Stimulated activated CD8-positive, alpha-beta memory T cell treated with anti-CD3 and anti-CD28 coated beads, Interleukin-4, amount 100 ng/mL, for 1 hour (primary cell): ENCODE data around the gene DLX6.

ENCODE experiments used
- DNase-seq, 2 donors: peaks; one replicate each; pipeline ENCODE4 v3.0.0-alpha.2; 2020; ENCODE audit warnings: low read depth in 2 of 2, low spot score in 1 of 2

DLX6 gene

DNA sequence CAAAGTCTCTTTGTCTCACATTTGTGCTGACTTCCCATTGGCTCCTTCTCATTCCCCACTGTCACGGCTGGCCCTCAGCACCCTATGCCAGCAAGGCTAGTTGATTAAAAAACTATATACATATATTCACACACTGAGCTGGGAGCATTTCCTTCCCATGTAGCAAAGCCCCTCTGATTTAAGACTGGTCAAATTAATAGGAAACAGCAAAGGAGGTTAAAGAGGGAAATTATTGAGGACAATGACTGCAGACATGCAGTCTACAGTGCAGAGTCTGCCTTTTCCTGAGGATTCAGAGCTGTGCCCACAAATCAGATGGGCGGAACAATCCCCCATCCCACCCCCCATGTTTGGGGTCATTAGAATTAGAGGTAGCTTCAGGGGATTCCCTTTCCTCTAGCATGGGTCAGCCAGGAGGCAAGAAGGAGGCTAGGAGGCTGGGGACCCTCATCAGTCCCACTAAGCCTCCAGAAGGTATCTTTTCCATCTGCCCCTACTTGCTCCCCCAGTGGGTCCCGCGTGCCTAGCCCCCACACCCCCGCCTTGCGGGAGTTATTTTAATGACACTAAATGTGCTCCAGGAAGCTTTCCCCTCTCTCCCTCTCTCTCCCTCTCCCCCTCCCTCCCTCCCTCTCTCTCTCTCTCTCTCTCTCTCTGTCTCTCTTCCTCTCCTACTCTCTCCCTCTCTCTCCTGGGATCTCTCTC, 9.8 kb upstream of the DLX6 start:
- no peak for DNase-seq

DNA sequence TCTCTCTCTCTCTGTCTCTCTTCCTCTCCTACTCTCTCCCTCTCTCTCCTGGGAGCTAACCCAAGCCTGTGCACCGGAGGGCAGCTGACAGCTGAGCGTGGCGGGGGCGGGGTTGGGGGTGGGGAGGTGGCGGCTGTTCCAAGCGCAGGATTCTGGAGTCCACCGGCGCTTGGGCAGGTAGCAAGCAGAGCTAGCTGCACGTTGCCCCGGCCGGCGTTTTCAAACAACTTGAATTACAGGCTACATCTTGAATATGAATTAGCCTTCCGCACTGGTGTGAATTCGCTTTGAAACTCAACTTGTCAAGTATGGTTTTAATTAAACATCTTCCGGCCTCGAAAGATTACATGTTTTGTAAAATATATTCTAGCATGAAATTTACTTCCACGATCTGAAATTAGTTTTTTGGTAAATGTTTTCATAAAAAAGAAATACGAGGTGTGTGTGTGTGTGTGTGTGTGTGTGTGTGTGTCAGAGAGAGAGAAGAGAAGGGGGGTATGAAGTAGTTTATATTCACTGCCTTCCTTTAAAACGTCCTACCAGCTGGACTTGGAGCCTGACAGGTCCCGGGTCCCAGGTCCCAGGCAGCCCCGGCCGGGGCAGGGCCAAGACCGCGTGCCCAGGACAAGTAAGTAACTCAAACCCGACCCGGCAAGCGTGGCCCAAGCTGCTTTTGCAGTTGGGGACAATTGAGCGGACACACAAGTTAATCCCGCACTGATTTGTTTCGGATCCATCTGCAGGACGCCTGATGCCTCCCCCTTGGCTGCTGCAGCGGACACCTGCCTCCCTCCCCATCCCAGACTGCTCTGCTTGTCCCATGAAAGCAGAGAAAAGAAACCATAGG, 9.0 kb upstream of the DLX6 start:
- no peak for DNase-seq

DNA sequence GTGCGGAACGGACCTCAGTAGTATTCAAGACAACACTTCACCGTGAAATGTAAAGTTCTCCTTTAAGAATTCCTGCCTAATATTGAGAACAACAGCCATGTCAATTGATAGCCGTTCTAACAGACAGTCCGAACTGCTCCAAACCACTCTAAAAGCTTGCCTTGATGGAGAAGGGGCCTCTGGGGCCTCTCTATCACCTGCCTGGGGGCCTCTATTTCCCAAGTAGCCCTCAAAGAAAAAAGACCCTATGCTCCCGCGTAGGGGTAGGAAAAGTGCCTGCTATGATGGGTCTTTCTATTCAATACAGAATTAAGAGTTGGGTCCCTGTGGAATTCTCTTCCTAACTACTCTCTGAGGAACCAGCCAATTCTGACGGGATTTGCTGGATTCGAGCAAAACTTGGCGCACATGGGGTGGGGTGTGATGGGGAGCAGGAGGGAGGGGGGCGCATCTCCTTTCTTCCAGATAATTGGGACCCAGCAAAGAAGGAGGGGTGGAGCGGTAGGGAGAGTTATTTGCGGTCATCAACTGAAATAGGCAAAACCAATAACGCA, 8.3 kb upstream of the DLX6 start:
- DNase-seq: no peak

DNA sequence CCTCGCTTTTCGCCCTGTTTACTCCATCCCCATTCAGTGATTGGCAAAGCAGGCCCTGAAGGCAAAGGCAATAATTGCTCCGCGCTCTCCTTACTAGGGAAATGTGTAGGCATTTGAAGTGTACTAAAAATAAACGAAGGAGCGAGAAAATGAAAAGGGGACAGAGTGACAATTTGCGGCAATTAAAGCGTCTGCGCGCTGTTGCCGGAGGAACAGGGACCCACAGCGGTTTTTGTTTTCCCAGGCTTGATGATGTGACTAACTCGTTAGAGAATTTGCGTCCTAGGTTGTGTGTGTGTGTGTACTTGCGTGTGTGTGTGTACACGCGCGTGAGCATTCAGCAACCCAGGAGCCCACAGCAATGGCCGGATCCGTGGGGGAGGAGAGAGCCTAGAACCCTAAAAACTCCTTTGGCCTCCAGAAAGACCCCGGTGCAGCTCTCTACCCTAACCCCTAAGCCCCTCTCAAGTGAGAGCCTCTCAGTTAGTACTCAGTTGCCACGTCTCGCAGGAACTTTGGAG, 7.8 kb upstream of the DLX6 start:
- no peak for DNase-seq

DNA sequence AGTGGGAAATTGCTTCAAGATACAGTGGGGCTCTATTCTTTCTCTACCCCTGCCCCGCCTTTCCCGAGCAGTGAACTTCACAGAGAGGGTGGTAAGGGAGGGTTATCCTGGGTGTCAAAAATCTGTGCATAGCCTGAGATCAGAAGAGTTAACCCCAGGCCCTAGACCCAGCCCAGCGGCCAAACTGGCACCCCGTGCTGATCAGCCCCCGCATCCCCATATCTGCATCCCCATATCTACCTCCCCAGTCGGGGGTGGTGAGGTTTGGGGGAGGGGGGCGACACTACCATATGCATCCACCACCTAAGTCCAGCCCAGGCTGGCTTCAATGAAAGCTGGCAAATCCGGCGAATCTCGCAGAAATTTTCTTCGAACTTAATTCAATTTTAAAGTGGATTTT, 7.0 kb upstream of the DLX6 start:
- DNase-seq: no peak

DNA sequence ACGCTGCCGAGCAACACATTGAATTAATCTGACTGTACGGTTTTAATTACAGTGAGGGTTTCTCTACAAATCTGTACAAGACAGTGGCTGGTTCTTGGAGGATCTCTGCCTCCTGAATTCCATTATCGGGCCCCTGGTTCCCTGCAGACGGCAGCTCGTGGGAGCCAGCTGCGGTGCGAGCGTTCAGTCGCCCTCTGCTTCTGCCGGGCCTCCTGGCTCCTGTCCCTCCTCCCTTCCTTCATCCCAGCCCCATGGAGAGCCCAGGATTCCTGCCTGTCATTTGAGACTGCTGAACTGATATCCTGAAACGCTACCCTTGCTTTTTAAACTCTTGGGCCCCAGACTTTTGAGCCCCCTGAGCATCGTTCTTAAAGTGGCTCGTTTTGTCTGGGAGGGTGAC, 6.6 kb upstream of the DLX6 start:
- no peak for DNase-seq

DNA sequence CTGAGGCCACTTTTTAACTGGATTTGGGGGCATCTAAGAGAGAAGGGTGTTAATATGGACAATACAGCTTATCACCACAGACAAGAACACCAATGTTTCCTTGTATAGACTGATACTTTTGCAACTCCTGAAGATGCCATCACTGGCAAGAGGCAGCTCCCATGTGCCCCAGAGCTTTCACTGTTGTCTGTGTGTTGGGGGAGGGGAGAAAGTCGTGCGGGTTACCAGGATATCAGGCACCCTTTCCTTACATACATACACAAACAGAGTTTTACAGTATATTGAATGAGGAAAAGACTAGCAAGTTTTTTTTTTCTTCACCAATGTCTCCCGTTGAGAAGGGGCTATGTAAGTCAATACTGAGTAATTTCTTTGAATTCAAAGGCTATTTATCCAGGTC, 4.1 kb upstream of the DLX6 start:
- DNase-seq: no peak

DNA sequence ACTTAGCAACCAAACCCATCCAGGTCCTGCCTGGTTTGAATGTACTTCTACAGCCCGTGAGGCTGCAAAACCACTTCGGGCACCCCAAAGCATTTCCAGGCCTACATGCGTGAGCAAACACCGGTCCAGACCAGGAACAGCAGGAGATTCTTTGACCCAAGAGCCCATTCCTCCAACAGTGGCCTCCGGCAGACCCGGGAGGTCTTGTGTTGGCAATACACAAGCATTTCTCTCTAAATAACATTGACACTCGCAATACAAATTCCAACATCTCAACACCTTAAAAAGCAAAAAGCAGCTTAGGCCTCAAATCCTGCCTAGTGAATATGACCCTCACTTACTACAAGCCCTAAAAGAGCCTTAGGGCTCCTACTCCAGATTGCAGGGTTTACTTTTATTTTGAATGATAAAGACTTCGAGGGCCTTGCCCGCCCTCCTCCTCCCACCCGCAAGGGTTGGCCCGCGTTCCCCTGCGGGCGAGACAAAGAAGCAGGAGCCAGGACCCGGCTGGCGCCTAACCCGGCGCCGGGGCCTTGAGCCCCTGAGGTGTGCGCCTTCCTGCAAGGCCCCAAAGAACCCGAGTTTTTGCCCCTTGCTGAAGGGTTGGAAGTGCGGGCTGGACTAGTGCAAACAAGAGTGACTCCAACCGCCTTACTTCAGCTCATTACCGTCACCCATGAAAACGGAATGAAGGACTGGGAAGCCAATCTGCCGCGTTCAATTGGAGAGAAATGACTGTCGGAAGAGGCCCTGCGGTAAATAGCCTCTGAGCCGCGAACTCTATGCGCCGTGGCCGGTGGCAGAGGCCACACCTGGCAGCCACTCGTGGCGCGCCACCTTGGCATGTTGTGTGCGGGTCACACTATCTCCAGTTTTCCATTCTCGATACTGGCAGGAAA, 3.4 kb upstream of the DLX6 start:
- no peak for DNase-seq

DNA sequence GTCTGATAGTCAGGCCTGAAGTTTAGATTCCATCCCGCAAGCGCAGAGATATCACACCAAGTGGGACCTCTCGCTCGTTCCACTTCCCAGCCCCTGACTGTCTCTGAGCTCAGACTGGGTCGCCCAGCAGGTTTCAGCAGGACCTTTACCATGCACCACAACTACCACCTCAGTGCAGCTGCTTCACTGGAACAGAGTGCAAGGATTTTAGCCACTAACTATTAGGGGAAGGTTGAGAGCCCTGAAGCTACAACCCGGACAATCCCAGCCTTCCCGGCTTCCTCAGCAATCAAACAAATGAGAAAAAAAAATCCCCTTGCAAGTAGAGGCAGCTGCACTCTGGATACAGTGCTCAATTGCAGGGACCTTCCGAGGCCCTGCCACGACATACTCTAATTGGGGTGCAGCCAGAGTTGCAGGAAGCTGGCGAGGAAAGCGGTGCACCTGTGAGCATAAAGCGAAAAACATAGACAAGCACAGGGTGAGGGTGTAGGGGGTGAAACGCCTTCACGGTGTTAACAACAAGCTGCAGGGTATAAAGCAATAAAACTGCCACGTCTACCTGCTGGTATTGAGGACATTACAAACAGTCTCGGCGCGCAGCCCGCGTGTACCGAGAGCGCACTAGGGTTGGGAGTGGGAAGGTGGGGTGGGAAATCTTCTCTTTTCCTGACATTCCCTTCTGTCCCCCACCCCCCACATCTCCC, 2.6 kb upstream of the DLX6 start:
- DNase-seq: no peak

DNA sequence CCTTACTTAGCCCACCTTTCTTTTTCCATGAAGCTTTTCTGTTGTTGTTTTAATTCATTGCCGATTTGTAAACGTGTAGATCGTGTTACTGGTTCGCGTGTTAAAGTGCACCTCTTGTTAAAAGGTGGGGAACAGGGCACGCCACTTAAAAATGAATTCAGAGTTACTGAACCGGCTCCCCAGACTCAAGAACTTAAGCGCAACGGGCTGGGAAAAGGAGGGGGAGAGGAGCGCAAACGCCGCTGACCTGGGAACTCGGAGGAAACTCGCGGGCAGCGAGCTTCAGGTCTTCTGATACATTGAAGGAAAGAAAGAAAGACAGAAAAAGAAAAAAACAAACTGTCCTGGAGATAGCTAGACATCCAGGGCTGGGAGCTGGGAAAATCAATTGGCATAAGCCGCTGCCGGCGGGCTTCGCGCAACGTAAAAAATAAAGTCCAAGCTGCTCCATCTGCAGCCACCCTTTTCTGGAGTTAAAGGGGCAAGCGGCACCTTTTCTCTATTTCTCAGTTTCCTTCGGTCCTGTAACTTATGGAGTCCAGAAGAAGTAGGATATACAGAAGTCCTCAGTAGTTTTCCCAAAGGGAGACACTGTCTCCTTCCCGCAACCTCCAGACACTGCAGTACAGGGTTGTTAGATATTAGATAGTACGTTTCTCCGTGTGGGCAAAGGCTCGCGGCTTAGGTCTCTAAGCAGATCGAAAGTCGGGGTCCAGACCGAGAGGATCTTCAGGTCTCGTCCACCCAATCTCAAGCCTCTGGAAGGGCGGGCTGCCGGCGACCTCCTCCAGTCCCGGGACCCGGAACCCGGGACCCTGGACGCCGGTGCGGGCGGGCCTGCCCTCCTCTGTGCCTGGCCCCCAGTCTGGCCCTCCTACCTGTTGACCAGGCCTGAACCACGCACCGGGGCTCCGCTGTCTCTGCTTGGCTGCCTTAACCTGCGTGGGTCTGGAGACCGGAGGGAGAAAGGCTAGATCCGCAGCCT, 1.8 kb upstream of the DLX6 start:
- no peak for DNase-seq

DNA sequence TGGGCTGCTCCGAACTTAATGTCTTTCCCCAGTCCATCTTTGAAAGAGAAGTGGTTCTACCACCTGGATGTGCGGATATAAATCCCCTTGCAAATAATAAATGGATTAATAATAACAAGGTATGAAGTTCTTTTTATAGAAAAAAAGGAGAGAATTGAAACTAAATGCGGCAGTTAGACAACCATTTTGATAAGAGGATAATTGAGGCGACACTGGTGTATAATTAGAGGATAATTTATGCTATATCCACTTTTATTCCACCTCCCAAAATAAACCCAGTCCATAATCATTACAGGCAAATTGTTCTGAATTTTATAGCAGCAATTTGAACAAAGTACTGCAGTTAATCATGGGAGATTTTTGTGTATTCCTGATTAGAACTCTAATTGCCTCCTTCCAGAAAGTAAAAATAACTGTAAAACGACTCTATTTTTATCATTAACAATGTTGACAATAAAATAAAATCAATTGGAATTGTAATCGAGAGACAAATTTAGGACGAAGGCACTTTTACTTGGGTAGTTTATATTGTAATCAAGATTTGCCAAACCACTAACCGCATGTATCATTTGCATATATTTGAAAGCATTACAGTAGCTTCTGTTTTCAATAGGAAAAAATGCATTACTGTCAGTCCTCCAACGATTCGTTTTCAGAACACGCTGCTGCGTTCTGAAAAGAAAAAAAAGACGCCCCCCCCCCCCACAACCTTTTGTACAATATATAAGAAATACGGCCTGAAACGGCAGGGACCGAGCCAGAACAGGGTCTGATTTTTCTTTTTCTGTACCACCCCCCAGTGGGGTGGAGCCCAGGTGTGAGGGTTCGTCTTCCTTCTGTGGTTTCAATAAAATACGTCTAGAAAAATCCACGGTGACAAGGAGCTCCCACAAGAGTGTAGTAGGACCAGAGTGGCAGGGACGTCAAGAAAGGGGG, 838 bp upstream of the DLX6 start:
- no peak for DNase-seq

DNA sequence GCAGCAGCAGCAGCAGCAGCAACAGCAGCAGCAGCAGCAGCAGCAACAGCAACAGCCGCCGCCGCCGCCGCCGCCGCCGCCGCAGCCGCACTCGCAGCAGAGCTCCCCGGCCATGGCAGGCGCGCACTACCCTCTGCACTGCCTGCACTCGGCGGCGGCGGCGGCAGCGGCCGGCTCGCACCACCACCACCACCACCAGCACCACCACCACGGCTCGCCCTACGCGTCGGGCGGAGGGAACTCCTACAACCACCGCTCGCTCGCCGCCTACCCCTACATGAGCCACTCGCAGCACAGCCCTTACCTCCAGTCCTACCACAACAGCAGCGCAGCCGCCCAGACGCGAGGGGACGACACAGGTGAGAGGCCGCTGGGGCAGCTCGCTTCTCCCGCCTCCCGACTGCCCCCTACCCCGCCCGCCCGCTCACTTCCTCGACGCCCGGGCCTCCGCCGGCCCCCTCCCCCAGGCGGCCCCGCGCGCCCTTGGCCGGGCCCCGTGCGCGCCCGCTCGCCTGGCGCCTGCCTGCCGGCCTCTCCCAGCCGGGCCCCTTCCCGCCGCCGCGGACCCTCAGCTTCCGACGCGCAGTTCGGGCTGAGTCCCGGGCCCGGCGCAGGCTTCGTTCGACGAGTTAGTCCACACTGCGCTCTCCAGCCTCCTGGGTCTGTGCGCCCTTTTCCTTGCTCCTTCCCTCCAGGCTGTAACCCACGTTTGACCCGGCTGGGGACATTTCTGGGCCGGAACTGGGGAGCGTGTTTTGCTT, 882 bp downstream of the DLX6 start:
- DNase-seq: no peak

DNA sequence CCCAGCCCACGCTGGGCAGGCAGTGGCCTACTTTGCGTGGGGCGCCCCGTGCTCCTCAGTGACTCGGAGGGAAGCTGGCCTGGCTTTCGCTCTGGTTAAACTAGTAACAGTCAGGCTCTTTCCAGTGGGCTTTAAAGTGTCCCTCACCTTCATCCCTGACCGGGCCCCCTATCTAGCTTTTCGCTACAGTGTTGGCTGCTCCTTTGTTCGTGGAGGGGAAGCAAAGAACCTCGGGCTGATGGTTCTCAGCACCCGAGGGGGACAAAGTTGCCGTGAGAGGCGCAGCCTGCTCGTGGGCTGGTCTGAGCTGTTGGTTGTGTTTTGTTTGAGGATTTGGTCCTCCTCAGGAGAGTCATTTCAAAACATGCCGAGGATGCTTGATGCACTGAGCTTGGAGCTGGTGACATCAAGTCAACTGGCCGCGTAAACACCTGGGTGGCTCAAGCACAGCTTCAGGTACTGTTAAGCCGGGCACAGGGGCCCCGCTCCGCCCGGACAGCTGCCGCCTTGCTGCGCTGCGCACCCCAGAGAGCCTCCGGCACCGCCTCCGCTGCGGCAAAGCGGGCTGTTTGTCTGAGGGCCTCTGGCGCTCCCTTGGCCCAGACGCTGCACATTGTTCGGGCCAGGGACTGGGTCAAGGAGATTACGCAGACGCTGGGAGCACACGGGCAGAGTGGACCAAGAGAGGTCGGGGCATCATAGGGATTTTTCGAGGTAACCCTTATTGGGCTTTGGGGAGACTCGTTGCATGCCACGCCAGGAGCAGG, 1.6 kb downstream of the DLX6 start:
- DNase-seq: no peak

DNA sequence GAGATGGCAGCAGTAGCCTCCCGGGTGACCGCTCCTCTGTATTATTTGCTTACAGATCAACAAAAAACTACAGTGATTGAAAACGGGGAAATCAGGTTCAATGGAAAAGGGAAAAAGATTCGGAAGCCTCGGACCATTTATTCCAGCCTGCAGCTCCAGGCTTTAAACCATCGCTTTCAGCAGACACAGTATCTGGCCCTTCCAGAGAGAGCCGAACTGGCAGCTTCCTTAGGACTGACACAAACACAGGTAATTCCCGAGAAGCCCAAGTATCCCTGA, 2.2 kb downstream of the DLX6 start:
- DNase-seq: no peak

DNA sequence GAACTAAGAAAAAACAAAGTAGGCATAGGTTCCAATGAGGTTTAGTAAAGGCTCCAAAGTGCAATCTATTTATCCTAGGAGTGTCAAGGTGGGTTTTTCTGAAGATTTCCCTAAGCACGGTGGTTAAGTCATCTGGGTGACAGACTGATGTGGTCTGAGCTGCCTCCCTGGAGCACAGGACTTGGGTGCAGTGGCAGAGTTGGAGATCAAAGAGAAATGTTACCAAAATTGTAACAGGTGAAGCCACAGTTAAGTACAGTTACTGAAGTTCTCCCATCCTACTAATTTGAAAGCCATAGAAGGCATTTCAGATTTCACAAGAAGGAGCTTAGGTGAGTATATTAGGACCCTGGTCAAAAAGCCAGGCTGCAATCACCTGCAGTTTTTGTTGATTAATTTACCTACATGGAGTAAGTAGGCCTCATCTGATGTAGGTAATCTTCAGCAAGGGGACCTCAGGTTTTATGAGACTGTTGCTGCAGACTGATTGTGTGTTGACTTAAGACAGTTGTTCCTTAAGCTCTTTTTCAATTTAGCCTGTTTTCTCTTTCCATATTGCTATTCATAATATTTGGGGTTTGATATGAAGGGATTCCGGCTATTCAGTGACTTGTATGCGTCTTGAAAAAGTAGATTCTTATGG, 3.0 kb downstream of the DLX6 start:
- DNase-seq: no peak
